GM13976 (cell line): Measurements from ENCODE around the gene VAMP5.
"Not testable (repeated sequence)": the region's sequence is repeated elsewhere in the genome, so short reads cannot be mapped to it uniquely, and the experiment has no call there.

Source experiments
- DNase-seq: peaks from one replicate; pipeline ENCODE4 v3.0.0; 2012; ENCODE audit warnings: low spot score
- CTCF ChIP-seq: IDR thresholded peaks from 2 replicates; pipeline ENCODE4 v1.5.1; 2012; ENCODE audit warnings: borderline replicate concordance, mild to moderate bottlenecking; ENCODE audit not compliant: insufficient read depth; ENCODE audit errors: extremely low read depth, missing control alignments, control extremely low read depth
- in situ Hi-C: fragments of 300-500 bp; cut with MboI; formaldehyde crosslinking; loops from one replicate; pipeline ENCODE4 v1.12.0; 2022; ENCODE audit warnings: low sequenced_read_pairs, mixed read lengths, inconsistent platforms; ENCODE audit not compliant: unreplicated experiment

VAMP5 gene

GRCh38 chr2:85606116-85606455 is 21.9 kb downstream of the VAMP5 start:
- in situ Hi-C loops, result no loop called here
- no peak for TF ChIP-seq CTCF
- no peak for DNase-seq

DNA sequence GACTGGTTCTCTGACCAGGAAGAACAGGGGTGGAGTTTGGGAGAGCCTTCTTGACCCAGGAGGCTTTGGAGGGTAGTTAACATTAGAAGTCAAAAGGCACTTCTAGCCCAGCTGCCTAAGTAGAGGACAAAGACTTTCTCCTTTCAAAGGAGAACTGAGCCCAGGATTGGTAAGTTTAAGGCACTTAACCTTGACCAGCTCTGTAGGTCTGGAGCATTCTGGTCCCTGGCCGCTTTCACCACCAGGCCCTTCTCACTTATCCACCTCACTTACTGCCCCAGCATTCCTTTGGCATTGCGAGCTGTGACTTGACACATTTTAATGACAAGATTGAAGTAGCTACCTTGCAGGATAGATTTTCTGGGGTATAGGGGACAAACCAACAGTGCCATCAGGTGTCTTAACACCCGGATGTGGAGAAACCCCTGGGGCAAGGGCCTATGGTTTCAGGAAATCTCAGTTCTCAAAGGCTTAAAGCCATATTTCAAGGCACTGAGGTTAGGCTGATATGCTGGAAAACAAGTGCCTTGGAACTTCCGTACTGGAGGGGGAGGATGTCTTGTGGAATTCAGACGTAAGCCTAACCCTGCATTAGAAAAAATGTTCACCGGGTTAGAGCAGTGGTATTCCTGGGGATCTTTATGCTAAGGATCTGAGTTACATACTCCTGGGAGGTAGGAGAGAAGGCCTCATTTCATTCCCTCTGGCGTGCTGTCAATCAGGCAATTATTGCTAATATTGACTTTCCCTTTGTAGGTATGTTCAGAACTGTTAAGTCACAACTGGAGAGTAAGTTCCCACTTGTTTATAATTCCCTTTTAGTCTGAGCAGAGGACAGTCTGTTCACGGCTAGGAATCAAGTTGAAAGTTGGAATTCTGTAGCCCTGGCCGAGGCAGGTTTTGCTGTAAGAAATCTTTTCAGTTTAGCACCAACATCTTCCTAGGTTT is 23.3 kb downstream of the VAMP5 start:
- no peak for TF ChIP-seq CTCF
- in situ Hi-C loops, result no loop called here
- no peak for DNase-seq

GRCh38 chr2:85611217-85611704 is 27.0 kb downstream of the VAMP5 start:
- no peak for DNase-seq
- in situ Hi-C loops, result no loop called here
- TF ChIP-seq CTCF, result no peak

DNA sequence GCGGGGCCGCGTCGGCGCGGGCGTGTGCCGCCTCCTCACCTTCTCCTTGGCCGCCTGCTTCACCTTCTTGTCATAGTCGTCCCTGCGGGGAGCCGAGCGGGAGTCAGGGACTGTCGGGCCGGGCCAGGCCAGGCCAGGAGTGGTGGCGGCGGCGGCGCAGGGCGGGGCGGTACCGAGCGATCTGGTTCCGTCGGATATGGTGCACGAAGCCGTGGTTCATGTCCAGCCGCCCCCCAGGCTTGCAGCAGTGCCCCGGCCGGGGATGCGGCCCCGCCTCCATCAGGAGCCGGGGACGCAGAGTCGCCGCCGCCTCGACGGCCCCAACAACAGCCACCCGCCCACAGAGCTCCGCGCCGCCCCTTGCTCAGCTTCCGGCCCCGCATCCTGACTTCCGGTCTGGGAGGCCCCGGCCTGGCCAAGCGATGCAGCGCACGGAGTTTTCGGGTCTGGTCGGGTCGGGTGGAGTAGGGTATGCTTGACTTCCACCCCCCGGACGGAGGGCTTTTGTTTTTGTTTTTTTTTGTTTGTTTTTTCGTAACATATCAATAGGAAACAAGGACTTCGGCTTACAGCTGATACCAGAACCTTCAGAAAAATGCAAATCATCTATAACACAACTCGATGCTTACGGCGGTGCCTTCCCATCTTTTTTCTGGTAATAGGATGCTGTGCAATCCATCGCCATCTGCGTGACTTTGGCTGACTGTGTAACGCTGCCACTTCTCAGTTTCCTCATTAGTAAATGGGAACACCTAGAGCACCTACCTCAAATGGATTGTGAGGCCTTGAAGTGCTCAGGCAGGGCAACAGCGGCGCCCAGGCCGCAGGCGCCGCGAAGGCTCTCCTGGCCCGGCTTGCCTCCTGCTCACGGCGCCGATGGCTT is 27.7 kb downstream of the VAMP5 start, which contains the start of gene C2orf68:
Gene C2orf68 (minus strand): TSS at position 362 of the 883 bp plus-strand sequence. CDS start 82 bp downstream, at position 280.
- no peak for TF ChIP-seq CTCF
- in situ Hi-C loops, result no loop called here

DNA sequence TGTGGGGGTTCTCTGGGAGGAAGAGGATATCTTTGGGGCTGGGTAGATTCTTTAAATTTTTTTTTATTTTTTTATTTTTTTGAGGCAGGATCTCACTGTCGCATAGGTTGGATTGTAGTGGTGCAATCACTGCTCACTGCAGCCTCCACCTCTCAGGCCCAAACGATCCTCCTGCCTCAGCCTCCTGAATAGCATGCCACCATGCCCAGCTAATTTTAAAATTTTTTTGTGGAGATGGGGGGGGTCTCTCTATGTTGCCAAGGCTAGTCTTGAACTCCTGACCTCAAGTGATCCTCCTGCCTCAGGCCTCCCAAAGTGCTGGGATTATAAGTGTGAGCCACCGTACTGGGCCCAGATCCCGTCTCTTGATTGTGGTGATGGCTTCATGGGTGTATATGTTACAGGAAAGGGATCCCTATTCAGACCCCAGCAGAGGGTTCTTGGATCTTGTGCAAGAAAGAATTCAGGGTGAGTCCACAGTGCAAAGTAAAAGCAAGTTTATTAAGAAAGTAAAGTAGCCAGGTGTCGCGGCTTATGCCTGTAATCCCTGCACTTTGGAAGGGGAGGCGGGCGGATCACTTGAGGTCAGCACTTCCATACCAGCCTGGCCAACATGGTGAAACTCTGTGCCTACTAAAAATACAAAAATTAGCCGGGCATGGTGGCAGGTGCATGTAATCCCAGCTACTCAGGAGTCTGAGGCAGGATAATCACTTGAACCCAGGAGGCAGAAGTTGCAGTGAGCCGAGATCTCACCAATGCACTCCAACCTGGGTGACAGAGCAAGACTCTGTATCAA is 29.7 kb downstream of the VAMP5 start:
- no peak for TF ChIP-seq CTCF
- no peak for DNase-seq
- in situ Hi-C loops, result no loop called here

More for the DNA sequence above, 27.7 kb downstream of the VAMP5 start, which contains the start of gene C2orf68:
- peak; percentile 96 for DNase-seq

GRCh38 chr2:85614757-85615156 is 30.5 kb downstream of the VAMP5 start:
- DNase-seq, result not testable (repeated sequence)

GRCh38 chr2:85615413-85615728 is 31.1 kb downstream of the VAMP5 start:
- no peak for TF ChIP-seq CTCF
- in situ Hi-C loops, result no loop called here
- DNase-seq, result no peak

More at GRCh38 chr2:85614757-85615156, 30.5 kb downstream of the VAMP5 start:
- in situ Hi-C loops, result not testable (repeated sequence)

- in situ Hi-C loops, DNase-seq: not testable (repeated sequence)
These were observed 33.5 kb downstream of the VAMP5 start for GRCh38 chr2:85617723-85618122.
